ENCODE data around the gene KLF16. TPM values are rescaled to one million over a fixed set of nuclear protein-coding genes. Genes with fewer than 3 reads are reported as not detected.

The KLF16 gene
- total RNA-seq, 1 experiment from 2014 or later: 5.1 TPM

DNA sequence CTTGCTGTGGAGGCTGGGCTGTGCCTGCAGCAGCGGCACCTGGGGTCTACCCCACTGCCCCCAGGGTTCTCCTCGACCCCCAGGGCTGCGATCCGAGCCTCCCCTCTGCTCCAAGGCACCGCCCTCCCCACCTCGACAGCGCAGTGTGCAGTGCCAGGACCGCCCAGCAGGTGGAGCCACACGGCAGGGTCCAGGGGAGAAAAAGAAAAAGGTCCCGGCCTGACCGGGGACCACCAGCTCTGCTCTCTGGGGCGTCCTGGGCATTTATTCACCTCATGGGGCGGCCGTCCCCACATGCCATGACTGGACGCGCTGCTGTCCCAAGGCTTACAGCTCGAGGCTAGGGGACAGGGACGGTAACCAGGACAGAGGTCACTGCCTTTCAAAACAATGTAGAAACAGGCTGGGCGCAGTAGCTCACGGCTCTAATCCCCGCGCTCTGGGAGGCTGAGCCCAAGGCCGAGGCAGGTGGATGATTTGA lies 25.7 kb downstream of the KLF16 start:
- peak; percentile 43 to 48 for DNase-seq
- no peaks in the 10 kb centered on the region for H3K4me1 ChIP-seq
- H3K4me3 ChIP-seq: no peak overlapping the region
- H3K27me3 ChIP-seq: no peaks in the 10 kb centered on the region
- no peaks in the 10 kb centered on the region for H3K9me3 ChIP-seq (replicated peaks)
- no peak overlapping the region for H3K27ac ChIP-seq
- no peaks in the 10 kb centered on the region; the same call in 1 of the 2 replicates for H3K36me3 ChIP-seq

DNA sequence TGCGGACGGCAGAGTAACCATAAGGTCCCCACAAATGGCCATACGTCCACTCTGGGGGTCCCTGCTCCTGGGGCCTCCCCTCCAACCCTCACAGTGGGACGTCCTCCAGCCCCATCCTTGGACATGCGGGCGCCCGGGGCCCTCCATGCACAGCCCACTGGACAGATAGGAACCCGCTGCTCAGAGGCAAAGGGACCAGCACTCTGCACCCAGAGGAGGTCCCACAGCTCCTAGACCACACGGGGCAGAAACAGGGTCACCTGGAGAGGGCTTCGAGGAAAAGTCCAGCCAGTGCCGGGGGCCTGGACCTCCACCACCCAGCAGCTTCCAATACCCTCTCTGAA lies 26.2 kb downstream of the KLF16 start:
- H3K9me3 ChIP-seq (replicated peaks): no peaks in the 10 kb centered on the region
- H3K27ac ChIP-seq: no peak overlapping the region
- H3K27me3 ChIP-seq: no peaks in the 10 kb centered on the region
- H3K4me3 ChIP-seq: no peak overlapping the region
- no peaks in the 10 kb centered on the region for H3K4me1 ChIP-seq
- H3K36me3 ChIP-seq: no peaks in the 10 kb centered on the region; the same call in 1 of the 2 replicates
- DNase-seq: no peak

DNA sequence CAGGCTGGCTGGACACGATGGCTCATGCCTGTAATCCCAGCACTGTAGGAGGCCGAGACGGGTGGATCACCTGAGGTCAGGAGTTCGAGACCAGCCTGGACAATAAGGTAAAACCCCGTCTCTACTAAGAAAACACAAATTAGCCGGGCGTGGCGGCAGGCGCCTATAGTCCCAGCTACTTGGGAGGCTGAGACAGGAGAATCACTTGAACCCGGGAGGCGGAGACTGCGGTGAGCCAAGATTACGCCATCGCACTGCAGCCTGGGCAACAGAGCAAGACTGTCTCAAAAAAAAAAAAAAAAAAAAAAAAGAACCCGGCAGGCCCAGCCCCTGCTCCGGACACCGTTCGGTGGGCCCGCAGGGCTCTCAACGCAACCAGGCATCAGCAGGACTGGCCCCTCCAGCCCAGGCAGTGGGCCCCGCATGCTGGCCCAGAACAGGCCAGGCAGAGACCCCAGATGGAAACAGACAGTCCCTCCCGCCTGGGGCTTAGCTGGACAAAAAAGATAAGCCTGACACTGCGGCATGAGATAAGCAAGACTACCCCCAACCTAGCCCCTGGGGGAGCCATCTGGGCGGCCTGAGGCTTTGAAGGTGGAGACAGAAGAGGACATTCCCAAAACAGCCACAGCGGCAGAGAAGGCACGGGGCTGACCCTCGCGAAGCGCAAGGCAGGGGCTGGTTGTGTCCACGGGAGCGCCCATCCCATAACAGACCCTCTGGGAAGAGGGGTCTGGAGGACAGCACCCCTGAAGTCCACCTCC lies 26.7 kb downstream of the KLF16 start:
- Histone ChIP-seq H3K27ac (no peak overlapping the region), H3K27me3 (no peaks in the 10 kb centered on the region), H3K4me3 (no peak overlapping the region), H3K36me3 (no peaks in the 10 kb centered on the region; the same call in 1 of the 2 replicates), H3K4me1 (no peaks in the 10 kb centered on the region), H3K9me3 (replicated peaks) (no peaks in the 10 kb centered on the region)
- DNase-seq: no peak

GRCh38 chr19:1833540-1833939 lies 29.8 kb downstream of the KLF16 start:
- no peak overlapping the region for H3K27ac ChIP-seq
- H3K4me1 ChIP-seq: no peaks in the 10 kb centered on the region
- H3K27me3 ChIP-seq: no peaks in the 10 kb centered on the region
- no peak for DNase-seq
- H3K9me3 ChIP-seq (replicated peaks): no peaks in the 10 kb centered on the region
- no peak overlapping the region for H3K4me3 ChIP-seq
- peaks cover 4% of the 10 kb centered on the region; the same call in 1 of the 2 replicates for H3K36me3 ChIP-seq

- DNase-seq: no peak
- Histone ChIP-seq H3K4me1 (no peaks in the 10 kb centered on the region), H3K27me3 (no peaks in the 10 kb centered on the region), H3K4me3 (no peak overlapping the region), H3K27ac (no peak overlapping the region), H3K9me3 (replicated peaks) (no peaks in the 10 kb centered on the region), H3K36me3 (peaks cover 4% of the 10 kb centered on the region; the same call in 1 of the 2 replicates)
These were observed 31.2 kb downstream of the KLF16 start for GRCh38 chr19:1832046-1832663.

GRCh38 chr19:1830978-1831377 lies 32.4 kb downstream of the KLF16 start:
- Histone ChIP-seq H3K4me1 (no peaks in the 10 kb centered on the region), H3K36me3 (peaks cover 5% of the 10 kb centered on the region; the same call in 1 of the 2 replicates), H3K4me3 (no peak overlapping the region), H3K27ac (no peak overlapping the region), H3K9me3 (replicated peaks) (no peaks in the 10 kb centered on the region), H3K27me3 (no peaks in the 10 kb centered on the region)
- DNase-seq: no peak

DNA sequence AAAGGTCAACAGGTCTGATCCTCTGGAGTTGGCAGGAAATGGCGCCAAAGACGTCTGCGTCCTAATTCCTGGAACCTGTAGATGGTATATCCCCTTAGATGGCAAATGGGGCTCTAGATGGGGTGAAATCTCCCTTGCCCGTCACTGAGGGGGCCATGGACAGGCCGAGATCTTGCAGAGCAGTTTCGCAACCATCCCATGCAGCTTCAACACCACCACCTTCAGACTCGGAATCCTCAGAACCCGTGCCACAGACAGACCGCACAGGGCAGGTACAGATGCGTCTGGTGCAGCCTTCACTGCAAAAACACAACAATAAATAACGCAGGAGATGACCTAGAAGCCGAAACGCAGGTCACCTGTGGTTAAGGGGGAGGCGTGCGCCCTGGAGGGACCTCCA lies 32.8 kb downstream of the KLF16 start:
- DNase-seq: no peak
- Histone ChIP-seq H3K27ac (no peak overlapping the region), H3K36me3 (peaks cover 7% of the 10 kb centered on the region; the same call in 1 of the 2 replicates), H3K4me1 (no peaks in the 10 kb centered on the region), H3K4me3 (no peak overlapping the region), H3K27me3 (no peaks in the 10 kb centered on the region), H3K9me3 (replicated peaks) (no peaks in the 10 kb centered on the region)

DNA sequence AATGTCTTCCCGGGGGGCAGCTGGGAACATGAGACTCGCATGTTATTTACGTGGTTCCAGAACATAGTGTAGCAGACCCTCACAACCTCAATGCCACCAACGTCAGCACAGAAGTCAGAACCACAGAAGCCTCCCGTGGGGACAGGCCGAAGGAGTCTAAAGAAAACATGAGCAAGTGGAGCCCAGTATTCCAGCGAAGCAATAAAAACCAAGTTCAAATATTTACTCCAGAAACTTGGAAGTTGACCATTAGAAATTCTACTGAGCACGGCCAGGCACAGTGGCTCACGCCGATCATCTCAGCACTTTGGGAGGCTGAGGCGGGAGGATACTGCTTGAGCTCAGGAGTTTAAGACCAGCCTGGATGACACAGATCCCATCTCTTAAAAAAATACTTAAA lies 33.4 kb downstream of the KLF16 start:
- H3K4me1 ChIP-seq: no peaks in the 10 kb centered on the region
- DNase-seq: no peak
- no peaks in the 10 kb centered on the region for H3K27me3 ChIP-seq
- H3K9me3 ChIP-seq (replicated peaks): no peaks in the 10 kb centered on the region
- H3K27ac ChIP-seq: no peak overlapping the region
- peaks cover 7% of the 10 kb centered on the region; the same call in 1 of the 2 replicates for H3K36me3 ChIP-seq
- H3K4me3 ChIP-seq: no peak overlapping the region

- Histone ChIP-seq H3K36me3 (peaks cover 7% of the 10 kb centered on the region), H3K9me3 (replicated peaks) (no peaks in the 10 kb centered on the region)
These were observed 34.8 kb downstream of the KLF16 start for GRCh38 chr19:1828279-1829238.

GRCh38 chr19:1827566-1828278 lies 35.7 kb downstream of the KLF16 start:
- H3K36me3 ChIP-seq: peaks cover 7% of the 10 kb centered on the region
- no peak for DNase-seq
- H3K4me3 ChIP-seq: no peak overlapping the region
- no peak overlapping the region for H3K27ac ChIP-seq
- no peaks in the 10 kb centered on the region for H3K27me3 ChIP-seq
- no peaks in the 10 kb centered on the region for H3K4me1 ChIP-seq
- H3K9me3 ChIP-seq (replicated peaks): no peaks in the 10 kb centered on the region

More at GRCh38 chr19:1828279-1829238, 34.8 kb downstream of the KLF16 start:
- no peak overlapping the region for H3K27ac ChIP-seq
- no peak overlapping the region for H3K4me3 ChIP-seq
- H3K4me1 ChIP-seq: no peaks in the 10 kb centered on the region
- no peaks in the 10 kb centered on the region for H3K27me3 ChIP-seq
- DNase-seq: no peak

- Histone ChIP-seq H3K4me1 (no peaks in the 10 kb centered on the region), H3K9me3 (replicated peaks) (no peaks in the 10 kb centered on the region), H3K27me3 (no peaks in the 10 kb centered on the region), H3K27ac (no peak overlapping the region), H3K4me3 (no peak overlapping the region), H3K36me3 (peaks cover 8% of the 10 kb centered on the region)
- DNase-seq: no peak
These were observed 36.5 kb downstream of the KLF16 start for GRCh38 chr19:1826557-1827521.

DNA sequence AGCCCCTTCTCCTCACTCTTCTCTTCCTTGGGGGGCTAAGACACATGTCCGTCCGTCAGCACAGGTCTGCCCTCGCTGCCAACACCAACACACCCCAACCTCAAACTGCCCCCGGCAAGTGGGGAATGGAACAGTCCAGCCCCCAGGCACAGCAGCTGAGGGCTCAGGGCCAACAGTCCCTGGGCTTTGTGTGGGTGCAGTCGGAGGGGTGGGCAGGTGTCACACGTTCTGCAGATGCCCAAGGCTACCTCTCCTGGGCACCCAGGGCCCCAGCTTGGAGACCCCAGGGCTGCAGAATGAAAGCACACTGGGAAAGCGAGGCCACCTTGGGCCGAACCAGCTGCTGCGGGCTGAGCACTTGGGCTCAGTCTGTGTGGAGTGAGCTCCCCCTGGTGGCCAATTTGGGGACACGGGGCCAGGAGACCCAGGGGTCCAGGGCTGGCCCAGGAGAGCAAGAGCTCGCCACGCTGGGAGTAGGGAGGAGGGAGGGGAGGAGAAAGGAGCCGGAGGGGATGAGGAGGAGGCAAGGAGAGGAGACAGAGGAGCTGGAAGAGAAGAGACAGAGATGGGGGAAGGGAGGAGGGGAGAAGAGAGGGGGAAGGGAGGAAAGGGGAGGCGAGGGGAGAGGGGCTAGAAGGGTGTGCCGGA lies 37.3 kb downstream of the KLF16 start:
- H3K27me3 ChIP-seq: no peaks in the 10 kb centered on the region
- H3K36me3 ChIP-seq: peaks cover 10% of the 10 kb centered on the region
- no peaks in the 10 kb centered on the region for H3K9me3 ChIP-seq (replicated peaks)
- H3K4me1 ChIP-seq: no peaks in the 10 kb centered on the region
- H3K27ac ChIP-seq: no peak overlapping the region
- DNase-seq: peak; percentile 69 to 81
- no peak overlapping the region for H3K4me3 ChIP-seq

DNA sequence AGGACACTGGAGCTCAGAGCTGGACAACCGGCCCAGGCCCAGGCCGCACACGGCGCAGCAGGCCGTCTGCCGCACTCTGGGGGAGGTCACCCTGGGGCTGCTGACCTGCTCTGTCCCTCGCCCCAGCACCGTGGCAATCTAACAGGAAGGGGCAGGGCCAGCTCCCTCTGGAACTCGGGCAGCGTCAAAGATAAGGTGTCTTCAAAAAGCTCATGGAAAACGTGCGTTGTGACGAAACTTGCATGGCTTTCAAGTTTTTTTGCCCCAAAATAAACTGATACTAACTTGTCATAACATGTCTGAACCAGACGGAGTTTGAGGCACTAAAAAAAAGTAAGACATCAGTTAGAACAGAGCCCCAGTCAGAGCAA lies 39.1 kb downstream of the KLF16 start:
- H3K4me3 ChIP-seq: no peak overlapping the region
- H3K27ac ChIP-seq: no peak overlapping the region
- no peaks in the 10 kb centered on the region for H3K4me1 ChIP-seq
- H3K9me3 ChIP-seq (replicated peaks): no peaks in the 10 kb centered on the region
- no peaks in the 10 kb centered on the region for H3K27me3 ChIP-seq
- H3K36me3 ChIP-seq: peaks cover 12% of the 10 kb centered on the region; the same call in 1 of the 2 replicates
- DNase-seq: no peak

Data from SJCRH30 (cell line).